Measurements from ENCODE around the gene ABHD3.
"Not testable (repeated sequence)": the region's sequence is repeated elsewhere in the genome, so short reads cannot be mapped to it uniquely, and the experiment has no call there.

The ABHD3 gene

DNA sequence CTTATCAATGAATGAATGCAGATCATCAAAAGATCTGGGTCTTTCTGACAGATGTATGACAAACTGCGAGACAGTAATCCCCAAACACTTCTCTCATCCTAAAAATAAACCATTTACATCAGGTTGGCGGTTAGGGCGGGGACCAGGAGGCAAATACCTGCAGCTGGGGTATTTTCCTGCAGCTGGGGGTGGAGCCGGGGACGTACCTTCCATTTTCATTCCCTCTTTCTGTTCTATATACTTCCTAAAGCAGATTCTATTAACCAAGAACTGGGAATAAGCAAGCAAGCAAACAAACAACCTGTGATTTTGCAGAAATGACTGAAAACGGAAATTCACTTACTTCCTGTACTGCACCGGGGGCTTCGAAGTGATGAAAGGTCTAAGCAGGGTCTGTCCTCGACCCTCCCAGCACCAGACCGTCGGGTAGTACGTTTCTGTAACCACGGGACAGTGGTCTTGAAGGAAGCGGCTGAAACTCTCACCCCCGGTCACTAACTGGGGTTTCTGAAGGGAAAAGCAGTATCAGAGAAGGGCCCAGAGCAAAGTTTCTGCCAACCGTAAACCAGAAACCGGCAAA, 1.2 kb downstream of the ABHD3 start:
- DNase-seq (ENCODE audit: low read depth) = no peak

DNA sequence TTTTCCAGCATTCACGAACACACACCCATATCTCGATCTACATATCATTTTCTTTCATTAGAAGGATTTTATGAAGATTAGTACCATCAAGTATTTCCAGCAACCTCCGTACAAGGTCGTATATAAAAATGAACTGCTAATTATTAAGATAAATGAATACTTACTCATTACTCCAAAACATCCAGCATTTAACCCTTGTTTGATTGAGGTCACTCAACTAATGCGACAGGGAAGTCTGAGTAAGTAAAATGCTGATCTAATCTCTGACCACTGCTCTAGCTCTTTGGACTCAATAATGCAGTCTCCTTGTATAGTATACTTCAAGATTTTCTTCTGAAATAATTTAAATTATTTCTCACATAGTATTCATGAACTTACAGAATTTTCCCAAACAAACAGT, 2.0 kb downstream of the ABHD3 start:
- DNase-seq (ENCODE audit: low read depth) = no peak

DNA sequence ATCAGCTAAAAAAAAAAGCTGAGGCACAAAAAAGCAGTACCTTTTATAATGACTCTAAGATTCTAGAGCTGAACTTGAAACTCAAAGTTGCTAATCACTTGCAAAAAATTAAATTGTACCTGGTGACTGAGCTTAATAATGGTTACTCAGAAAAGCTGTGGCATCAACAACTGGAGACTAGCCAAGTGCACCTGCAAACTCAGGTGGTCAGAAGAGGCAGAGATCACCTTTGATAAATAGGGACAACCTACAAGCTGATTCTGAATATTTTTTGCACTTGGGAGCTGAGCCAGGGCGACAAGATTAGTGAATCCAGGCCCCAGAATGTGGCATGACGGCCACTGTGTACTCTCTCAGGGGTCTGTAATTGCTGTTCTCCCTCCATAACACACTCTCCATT, 3.0 kb downstream of the ABHD3 start:
- DNase-seq (ENCODE audit: low read depth) = no peak

DNA sequence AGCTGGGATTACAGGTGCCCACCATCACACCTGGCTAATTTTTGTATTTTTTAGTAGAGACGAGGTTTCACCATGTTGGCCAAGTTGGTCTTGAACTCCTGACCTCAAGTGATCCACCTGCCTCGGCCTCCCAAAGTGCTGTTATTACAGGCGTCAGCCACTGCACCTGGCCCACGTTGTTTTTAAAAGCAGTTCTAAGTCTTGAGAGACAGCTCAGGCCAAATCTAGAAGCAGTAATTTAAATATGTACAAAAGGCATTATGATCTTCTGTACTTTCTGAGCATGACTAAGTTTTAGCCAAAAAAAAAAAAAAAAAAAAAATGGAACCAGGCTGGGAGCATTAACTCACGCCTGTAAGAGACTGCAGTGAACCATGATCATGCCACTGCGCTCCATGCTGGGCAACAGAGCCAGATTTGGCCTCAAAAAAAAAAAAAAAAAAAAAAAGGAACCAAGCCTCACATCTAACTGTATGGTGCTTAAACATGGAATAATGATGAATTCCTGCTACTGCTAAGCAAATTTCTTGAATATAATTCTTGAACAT, 4.0 kb downstream of the ABHD3 start:
- DNase-seq (ENCODE audit: low read depth) = no peak

DNA sequence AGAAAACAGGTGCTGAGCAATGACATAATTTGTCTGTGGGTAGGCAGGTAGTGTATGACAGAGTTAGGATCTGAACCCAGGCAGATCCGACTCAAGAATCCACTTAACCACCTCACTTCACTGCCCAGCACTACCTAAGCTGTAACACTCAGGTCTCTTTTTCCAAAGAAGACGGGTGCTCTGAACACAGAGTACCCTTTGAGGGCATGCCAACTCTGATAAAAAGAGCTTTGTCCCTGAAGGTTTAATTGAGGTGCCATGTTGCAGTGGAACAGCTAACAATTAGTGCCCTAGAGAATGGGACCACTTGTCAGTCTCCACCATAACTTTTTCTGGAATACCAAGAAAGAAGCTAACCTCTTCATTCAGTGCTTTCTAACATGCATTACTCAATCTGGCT, 11.3 kb downstream of the ABHD3 start:
- DNase-seq (ENCODE audit: low read depth) = no peak

DNA sequence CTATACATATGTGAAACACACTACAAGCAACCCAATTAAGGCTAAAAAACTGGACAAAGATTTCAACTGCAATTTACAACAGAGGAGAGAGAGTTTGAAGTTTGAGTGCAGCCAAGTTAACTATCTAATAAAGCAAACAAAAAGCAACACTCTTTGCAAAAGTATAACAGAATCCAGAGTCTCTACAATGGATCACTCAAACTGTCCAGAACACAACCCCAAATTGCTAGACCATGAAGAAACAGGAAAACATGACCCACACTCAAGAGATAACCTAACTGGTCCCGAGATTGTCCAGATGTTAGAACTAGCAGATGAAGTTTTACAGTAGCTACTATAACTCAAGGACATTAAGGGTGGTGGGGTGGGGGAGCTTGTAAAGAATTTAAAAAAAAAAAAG, 14.8 kb downstream of the ABHD3 start:
- no peak for DNase-seq (ENCODE audit: low read depth)

DNA sequence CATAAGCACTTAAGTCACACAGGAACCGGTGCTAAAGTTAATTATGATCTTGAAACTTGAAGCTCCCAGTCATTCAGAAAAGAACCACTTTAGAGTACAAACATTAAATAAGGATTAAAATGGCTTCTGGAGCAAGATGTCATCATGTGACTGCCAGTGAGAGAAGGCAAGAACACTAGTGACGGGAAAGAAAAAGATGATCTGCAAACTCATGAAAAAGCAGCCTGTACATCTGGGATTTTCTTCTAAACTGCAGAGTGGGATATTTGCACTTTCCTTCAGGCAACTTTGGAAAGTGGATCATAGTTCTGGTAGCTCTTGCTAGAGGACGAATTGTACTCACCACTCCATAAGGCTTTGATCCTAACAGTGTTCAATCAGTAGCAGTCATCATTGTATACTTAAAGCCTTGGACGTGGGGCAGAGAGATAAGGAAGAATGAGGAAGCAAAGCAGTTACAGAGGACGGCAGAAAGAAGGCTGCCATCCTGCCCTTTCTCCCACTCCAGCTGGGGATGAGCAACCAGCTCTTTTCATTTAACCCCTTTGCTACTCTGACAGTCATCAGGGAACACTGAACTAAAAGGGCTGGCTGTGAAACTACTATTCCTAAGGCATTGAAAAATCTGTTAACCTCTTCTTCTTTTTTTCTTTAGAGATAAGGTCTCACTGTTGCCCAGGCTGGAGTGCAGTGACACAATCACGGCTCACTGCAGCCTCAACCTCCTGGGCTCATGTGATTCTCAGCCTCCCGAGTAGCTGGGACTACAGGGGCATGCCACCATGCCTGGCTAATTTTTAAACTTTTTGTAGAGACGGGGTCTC, 18.1 kb downstream of the ABHD3 start:
- no peak for DNase-seq (ENCODE audit: low read depth)

DNA sequence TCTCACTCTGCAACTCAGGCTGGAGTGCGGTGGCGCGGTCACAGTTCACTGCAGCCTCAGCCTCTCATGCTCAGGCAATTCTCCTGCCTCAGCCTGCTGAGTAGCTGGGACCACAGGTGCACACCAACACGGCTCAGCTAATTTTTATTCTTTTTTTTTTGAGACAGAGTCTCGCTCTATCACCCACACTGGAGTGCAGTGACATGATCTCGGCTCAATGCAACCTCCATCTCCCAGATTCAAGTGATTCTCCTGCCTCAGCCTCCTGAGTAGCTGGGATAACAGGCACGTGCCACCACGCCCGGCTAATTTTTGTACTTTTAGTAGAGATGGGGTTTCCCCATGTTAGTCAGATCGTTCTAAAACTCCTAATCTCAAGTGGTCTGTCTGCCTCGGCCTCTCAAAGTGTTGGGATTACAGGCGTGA, 19.0 kb downstream of the ABHD3 start:
- DNase-seq (ENCODE audit: low read depth) = not testable (repeated sequence)

DNA sequence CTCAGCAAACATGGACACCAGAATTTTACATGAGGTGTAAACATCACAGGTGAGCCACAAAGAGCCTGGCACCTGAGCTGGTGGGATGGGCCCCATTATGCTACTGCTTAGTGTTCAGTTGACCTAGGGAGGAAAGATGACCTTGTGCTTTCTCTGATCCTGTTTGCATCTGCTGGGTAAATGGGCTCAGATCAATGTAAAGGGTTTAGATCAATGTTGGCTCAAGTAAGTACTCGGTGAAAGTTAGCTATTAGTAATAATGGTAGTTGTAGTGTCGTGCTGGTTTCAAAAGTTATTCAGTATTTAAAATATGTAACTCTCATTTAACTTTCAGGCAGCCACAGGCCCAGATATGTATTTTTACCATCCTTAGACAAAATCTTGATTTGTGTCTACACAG, 19.8 kb downstream of the ABHD3 start:
- no peak for DNase-seq (ENCODE audit: low read depth)

DNA sequence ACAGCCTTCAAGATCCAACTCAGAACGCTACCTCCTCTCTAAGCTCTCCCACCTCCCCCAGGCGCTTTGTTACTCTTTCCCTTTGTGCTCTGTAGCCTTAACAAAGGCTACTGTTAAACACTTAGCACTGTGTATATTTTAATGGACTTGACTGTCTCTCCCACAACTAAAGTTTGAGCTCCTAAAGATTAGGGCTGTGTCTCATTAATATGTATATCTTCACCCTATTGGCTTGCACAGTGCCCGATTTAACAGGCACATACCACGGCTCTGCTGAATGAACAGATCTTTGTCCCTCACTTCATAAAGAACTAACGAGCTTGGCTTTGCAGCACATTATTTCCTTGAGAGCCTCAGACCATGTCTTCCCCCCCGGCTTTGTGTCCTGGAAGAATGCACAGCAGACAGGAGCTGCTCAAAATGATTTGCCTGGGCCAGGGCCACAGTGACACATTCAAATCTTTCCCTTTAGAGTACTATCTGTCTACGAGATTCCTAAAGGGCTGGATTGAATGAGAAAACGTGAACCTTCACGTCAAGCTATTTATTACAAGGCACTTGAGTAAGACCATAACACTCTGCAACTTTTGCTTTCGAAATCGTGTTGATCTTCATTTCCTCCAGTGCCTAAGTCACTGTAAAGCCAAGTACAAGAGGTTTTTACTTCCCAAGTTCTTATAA, 22.1 kb downstream of the ABHD3 start:
- peak; percentile 3 for DNase-seq (ENCODE audit: low read depth)

DNA sequence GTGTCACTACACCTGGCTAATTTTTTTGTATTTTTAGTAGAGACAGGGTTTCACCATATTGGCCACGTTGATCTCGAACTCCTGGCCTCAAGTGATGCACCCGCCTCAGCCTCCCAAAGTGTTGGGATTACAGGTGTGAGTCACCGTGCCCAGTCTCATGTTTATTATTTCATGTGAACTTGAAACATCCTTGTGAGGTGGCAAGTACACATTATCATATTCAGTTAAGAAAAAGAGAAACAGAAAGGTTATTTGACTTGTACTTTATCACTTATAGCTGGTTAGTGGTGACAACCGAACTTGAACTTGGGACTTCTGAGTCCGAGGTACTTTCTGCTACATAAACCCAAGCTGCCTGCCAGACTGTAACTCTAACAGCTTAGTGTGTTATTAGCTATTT, 24.4 kb downstream of the ABHD3 start:
- DNase-seq (ENCODE audit: low read depth) = no peak

DNA sequence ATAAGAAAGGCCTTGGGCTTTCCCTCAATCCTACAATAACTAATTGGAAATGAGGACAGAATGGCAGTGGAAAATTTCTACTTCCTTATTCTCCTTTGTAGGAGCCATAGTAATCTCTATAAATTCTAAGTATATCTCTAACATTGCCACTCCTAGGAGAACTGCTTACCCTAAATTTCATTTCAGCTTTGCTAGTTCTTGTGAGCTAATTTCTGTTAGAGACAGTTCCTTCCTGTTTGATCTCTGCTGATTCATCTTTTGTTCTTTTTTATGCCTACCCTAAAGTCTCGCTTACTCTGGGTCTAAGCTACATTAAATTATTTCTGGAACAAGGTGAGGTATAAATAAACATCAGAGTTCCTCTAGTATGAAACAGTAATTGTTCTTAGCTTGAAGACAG, 25.7 kb downstream of the ABHD3 start:
- DNase-seq (ENCODE audit: low read depth) = no peak

DNA sequence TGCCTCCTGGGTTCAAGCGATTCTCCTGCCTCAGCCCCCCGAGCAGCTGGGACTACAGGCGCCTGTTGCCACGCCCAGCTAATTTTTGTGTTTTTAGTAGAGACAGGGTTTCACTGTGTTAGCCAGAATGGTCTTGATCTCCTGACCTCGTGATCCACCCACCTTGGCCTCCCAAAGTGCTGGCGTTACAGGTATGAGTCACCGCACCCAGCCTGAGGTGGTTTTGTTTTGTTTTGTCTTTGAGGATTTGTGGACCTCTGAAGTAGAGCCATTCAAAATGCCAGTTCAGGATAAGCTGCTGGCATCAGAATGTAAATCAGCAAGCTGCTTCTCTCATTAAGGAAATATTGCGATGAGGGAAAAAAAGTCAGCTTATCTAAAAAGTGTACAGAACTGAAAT, 29.2 kb downstream of the ABHD3 start:
- not testable (repeated sequence) for DNase-seq (ENCODE audit: low read depth)

DNA sequence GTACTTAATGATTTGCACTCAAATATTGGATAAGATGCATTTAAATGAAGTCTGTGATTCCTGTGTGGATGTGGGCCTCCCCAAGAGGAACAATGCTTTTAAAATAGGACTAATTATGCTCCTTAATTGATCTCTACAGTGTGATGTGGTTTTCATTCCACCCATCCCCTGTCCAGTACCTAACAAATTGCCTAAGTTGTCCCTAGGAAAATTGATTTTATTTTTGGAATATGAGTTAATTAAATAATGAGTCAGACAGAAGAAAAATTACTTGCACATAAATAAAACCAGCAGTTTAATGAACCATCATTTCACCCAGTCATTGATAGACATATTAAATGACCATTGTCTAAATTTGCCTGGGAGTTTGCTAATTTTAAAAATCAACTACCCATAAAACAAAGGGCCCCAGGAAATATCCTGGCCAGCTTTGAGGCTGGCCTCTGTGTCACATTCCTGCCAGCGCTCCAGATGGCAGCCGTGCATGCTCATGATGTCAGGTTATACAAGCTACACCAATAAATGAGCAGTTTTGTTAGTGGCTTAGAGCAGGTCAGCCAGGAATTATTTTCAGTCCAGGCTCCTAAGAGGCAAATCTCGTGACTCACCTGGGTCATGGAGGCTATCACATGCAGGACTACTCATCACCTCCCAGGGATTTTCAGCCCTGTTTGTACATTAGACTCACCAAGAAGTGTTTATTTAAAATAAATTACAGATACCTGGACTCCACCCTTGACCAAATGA, 31.9 kb downstream of the ABHD3 start:
- DNase-seq (ENCODE audit: low read depth) = no peak

DNA sequence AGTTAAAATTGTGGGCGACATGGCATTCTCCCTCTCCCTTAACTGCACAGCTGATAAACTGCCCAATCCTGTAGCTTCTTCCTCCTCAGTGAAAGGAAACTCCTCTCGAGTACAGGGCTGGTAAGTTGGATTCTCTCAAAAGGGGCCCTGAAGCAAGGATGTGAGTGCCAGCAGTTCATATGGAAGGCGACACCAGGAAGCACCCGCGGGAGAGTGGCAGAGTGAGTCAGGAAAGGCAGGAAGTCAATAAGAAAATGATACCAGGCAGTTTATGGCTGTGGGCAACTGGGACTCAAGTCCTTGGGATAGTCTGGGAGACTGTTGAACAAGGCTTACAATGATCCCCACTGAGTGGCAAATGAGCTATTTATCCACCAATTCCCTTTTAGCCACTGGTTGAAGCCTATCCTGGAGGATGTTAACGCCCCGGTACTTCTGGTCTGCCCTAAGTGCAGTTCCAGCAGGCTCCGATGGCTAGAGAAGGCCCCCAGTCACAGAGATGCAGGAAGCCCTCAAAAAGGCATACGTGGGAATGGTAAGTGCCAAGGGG, 34.8 kb downstream of the ABHD3 start:
- DNase-seq (ENCODE audit: low read depth) = no peak

DNA sequence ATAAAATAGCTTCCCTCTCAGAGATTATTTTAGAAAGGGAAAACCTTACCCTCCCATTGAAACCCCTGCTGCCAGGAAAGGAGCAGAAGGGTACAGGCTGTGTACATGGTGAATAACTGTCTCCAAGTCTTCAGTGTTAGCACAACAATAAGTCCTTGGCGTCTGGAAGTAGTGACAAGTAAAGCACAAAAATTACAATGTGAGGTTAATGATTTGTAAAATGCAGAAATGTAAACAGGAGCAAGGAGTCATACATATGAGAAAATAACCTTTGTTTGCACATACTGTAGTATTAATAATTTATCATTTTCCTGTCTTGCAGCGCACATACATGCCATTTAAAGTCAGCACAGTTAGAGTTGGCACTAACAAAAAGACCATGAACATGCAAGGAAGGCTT, 40.5 kb downstream of the ABHD3 start:
- no peak for DNase-seq (ENCODE audit: low read depth)

DNA sequence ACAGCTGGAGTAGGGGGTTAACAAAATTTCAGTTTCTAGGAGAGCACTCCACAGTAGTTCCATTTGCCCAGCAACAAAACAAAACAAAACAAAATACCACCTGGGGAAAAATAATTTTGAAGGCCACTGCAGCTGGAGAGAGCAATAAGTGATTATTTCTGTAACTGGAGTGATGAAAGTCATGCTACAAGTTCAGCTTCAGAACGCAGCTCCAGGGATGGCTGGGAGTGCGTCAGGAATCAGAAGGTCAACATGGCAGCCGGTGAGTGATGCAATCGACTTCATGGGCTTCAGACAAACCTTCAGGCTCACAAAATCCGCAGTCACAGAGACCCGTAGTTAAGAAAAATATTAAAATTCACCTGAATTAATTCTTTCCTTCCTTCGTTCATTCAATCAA, 41.0 kb downstream of the ABHD3 start:
- DNase-seq (ENCODE audit: low read depth) = no peak

DNA sequence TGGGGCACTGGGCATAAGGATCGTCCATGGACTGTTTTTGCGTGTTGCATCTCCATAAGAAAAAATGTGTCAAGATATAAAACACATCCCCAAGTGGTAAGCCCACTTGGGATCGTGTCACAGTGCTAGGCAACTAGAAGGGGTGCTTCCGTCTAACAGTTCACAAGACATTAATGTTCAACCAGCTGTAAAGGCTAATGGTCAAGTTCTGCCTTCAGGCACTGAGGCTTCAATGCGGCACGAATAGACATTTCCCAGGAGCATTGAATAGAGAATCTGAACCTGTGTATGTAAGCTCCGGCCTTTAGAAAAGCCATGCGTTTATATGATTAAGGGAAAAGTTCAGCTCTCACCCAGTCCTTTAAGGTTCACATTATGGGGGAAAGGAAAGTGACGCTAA, 42.0 kb downstream of the ABHD3 start:
- no peak for DNase-seq (ENCODE audit: low read depth)

DNA sequence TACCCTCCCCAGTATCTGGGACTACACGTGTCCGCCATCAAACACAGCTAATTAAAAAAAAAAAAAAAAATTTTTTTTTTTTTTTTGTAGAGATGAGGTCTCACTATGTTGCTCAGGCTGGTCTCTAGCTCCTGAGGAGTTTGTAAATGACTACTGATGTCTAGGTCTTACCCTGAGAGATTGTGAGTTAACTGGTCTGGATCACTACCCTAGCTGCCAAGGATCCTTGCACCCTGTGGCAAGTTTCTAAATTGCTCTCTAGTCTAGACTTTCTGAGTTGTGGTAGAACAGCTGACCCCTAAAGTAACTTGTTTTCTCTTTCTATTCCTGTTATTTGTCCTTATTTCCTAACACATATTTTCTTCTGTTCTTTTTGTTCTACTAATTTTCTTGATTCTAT, 44.5 kb downstream of the ABHD3 start:
- DNase-seq (ENCODE audit: low read depth) = no peak

DNA sequence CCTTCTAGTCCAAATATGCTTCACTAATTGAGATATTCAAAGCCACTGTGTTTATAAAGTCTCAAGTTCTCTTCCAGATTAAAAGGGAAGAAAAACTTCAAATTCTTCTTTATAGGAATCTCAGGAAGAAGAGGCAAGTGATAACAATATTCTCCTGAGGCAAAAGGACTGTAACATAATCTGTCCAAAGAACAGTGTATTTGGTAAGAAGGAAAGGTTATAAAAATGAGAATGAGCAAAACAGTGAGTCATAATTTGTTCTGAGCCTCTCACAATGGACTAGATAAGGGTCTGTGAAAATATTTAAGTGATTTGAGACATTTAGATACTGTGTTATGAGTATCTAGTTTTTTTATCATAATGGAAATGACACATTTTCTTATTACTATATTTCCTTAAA, 48.2 kb downstream of the ABHD3 start:
- DNase-seq (ENCODE audit: low read depth) = no peak

DNA sequence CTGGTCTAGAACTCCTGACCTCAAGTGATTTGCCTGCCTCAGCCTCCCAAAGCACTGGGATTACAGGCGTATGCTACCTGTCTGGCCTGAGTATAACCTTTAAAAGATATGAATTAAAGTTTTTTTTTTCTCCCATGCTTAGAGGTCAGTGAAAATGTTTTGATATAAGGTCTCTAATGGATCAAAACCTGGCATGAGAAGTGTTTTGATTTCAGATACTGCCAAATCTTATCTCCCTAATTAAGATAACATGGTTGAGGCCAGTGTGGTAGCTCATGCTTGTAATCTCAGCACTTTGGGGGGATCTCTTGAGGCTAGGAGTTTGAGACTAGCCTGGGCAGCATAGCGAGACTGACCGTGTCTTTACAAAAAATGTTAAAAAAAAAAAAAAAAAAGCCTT, 51.2 kb downstream of the ABHD3 start:
- no peak for DNase-seq (ENCODE audit: low read depth)

DNA sequence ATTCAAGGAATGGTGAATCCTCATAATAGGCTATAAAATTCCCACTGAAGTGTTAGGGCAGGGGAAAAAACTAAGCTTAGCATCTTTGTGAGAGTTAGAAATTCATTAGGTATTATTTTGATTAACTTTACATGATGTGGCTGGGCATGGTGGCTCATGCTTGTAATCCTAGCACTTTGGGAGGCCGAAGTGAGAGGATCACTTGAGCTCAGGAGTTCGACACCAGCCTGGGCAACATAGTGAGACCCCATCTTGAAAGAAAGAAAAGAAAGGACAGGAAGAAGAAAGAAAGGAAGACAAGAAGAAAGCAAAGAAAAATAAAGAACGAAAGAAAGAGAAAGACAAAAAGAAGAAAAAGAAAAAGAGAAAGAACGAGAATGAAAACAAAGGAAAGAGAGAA, 52.5 kb downstream of the ABHD3 start:
- no peak for DNase-seq (ENCODE audit: low read depth)
